Left ventricle myocardium inferior (tissue), 1 donor: ENCODE measurements around the gene ZBTB46. TPM values are rescaled to one million over a fixed set of nuclear protein-coding genes. Genes with fewer than 3 reads are reported as not detected.

Experiments
- DNase-seq: peaks from one replicate; pipeline ENCODE4 v3.0.0-alpha.2; 2020
- H3K27ac ChIP-seq: fragments of 200-600 bp; replicated peaks from 2 replicates; pipeline ENCODE4 v1.8.0; 2021
- H3K27me3 ChIP-seq: fragments of 200-600 bp; 2 replicates; pipeline ENCODE4 v1.8.0; 2021; ENCODE audit warnings: low read depth
- H3K36me3 ChIP-seq: fragments of 200-600 bp; 2 replicates; pipeline ENCODE4 v1.8.0; 2021
- H3K4me1 ChIP-seq: fragments of 200-600 bp; 2 replicates; pipeline ENCODE4 v1.8.0; 2021
- H3K4me3 ChIP-seq: fragments of 200-600 bp; 2 replicates; pipeline ENCODE4 v1.8.0; 2021; ENCODE audit warnings: mild to moderate bottlenecking, moderate library complexity
- H3K9me3 ChIP-seq: fragments of 200-600 bp; replicated peaks from 2 replicates; pipeline ENCODE4 v1.8.0; 2021
- CTCF ChIP-seq: fragments of 200-600 bp; IDR thresholded peaks from 2 replicates; pipeline ENCODE4 v1.8.0; 2021; ENCODE audit warnings: antibody characterized with exemption, mild to moderate bottlenecking, borderline replicate concordance
- intact Hi-C: fragments of 100-400 bp; cut with micrococcal nuclease; formaldehyde crosslinking; loops from one replicate; pipeline ENCODE4 v1.11.0; 2022
- total RNA-seq: library from RNA; stranded (reverse); fragmentation: NEBNext Ultra II Directional; extraction: Animal tissue kit (Norgen Biotek cat#: 25700); gene quantifications from one replicate; pipeline ENCODE4 v1.2.1, GENCODE V29; 2021
- donor health status: DM: no; HTN: yes; CAD: no; lungs with severe emphysema.

The ZBTB46 gene
- total RNA-seq, 1 donor from 2014 or later, result 13.6 TPM

GRCh38 chr20:63836458-63837344, 5.6 kb upstream of the ZBTB46 start:
- H3K27me3 ChIP-seq, result no peaks in the 10 kb centered on the region
- no peaks in the 10 kb centered on the region for H3K9me3 ChIP-seq
- no peaks in the 10 kb centered on the region for H3K36me3 ChIP-seq
- intact Hi-C loops, result no loop called here
- TF ChIP-seq CTCF, result no peak
- no peak overlapping the region for H3K27ac ChIP-seq
- no peak for DNase-seq
- H3K4me3 ChIP-seq, result no peak overlapping the region
- H3K4me1 ChIP-seq, result peaks cover 39% of the 10 kb centered on the region

GRCh38 chr20:63835021-63835858, 4.2 kb upstream of the ZBTB46 start:
- intact Hi-C loops, result no loop called here
- DNase-seq, result peak; percentile 86

GRCh38 chr20:63834491-63834880, 3.4 kb upstream of the ZBTB46 start:
- Histone ChIP-seq H3K27ac (peak overlapping the region; percentile 96), H3K4me3 (no peak overlapping the region), H3K36me3 (no peaks in the 10 kb centered on the region), H3K27me3 (no peaks in the 10 kb centered on the region), H3K9me3 (no peaks in the 10 kb centered on the region), H3K4me1 (peaks cover 49% of the 10 kb centered on the region)
- intact Hi-C loops, result no loop called here
- TF ChIP-seq CTCF, result no peak
- DNase-seq, result no peak

More at GRCh38 chr20:63835021-63835858, 4.2 kb upstream of the ZBTB46 start:
- Histone ChIP-seq H3K36me3 (no peaks in the 10 kb centered on the region), H3K4me1 (peaks cover 42% of the 10 kb centered on the region), H3K27me3 (no peaks in the 10 kb centered on the region), H3K4me3 (no peak overlapping the region), H3K27ac (peak overlapping the region; percentile 96), H3K9me3 (no peaks in the 10 kb centered on the region)
- no peak for TF ChIP-seq CTCF

GRCh38 chr20:63833776-63834490, 2.9 kb upstream of the ZBTB46 start:
- Histone ChIP-seq H3K36me3 (no peaks in the 10 kb centered on the region), H3K27me3 (no peaks in the 10 kb centered on the region), H3K27ac (peak overlapping the region; percentile 96), H3K4me3 (no peak overlapping the region), H3K9me3 (no peaks in the 10 kb centered on the region), H3K4me1 (peaks cover 54% of the 10 kb centered on the region)
- intact Hi-C loops, result no loop called here
- no peak for TF ChIP-seq CTCF
- no peak for DNase-seq
